ENCODE results near the gene EEPD1.
"Not testable (repeated sequence)": the region's sequence is repeated elsewhere in the genome, so short reads cannot be mapped to it uniquely, and the experiment has no call there.

EEPD1 gene

GRCh38 chr7:36152756-36153570 lies at the start of gene EEPD1:
EEPD1 (plus strand) TSS chr7:36153254; CDS start chr7:36154325, 1,071 bp downstream.
- DNase-seq (ENCODE audit: low read depth), result peak; percentile 98

DNA sequence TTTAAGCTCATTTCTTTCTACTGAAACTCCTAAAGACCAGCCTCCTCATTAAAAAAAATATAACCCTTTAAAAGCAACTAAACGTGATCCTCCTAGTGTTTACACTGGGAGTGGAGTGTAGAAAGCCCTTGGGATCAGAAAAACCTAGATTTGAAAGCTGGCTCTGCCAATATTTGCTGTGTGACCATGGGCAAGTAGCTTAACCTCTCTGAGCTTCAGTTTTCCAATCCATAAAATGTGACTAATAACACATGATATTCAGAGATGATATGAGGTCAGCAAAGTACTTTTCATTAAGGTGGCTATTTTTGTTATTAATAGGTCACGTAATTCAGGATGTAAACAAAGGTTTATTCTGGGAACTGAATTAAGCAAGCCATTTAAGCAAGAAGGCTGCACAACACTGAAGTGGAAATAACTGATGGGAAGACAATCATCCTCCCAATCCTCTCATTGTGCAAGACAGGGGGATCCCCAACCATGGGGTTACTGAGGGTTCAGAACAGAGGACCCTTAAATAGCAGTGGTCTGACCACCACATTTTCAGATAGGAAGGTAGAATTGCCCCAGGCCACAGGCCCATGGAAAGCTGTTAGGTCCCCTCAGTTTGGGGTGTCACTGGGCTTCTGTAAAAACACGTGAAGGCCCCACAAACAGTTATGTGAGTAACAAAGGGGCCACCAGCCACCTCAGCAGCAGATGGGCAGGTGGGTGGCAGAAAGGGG lies 49.1 kb upstream of the EEPD1 start:
- no peak for DNase-seq (ENCODE audit: low read depth)

DNA sequence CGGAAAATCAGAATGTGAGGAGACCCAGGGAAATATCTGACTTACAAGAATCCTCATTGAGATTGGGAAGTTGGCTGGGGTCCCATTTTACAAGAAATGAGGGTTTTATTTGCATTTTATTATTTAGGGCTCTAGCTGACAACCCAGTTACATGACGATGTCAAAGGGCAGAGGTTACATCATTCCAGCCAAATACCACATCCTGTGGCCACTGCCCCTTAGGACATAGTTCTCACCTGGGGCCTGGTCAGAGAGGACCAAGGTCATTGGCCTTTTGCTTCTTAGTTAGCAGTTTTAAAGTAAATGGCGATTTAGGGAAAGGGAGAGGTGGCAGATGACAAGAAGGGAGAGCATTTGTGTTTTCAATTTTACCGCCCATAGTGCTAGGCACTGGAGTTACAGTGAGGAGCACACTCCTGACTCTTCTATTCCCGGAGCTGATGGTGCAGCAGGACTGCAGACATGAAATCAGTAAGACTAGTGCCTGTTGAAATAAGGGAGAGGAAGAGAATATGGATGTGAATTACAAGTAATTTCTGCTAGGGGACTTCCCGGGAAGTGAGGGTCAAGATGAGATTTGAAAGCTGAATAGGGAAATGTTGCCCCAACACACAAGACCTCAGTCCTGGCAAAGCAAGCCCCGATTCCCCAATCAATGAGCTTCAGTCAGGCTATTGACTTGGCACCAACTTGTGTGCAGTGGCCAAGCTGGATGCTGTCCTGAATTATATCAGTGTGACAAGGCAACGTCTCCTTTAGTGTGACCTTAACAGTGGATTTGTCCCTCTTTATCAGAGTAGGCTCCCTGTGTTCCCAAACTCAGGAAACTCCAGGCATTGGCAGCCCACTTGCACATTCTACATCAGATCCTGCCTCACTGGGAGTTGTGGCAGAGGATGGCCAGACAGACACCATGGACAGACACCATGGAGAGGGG lies 45.8 kb upstream of the EEPD1 start:
- not testable (repeated sequence) for DNase-seq (ENCODE audit: low read depth)

DNA sequence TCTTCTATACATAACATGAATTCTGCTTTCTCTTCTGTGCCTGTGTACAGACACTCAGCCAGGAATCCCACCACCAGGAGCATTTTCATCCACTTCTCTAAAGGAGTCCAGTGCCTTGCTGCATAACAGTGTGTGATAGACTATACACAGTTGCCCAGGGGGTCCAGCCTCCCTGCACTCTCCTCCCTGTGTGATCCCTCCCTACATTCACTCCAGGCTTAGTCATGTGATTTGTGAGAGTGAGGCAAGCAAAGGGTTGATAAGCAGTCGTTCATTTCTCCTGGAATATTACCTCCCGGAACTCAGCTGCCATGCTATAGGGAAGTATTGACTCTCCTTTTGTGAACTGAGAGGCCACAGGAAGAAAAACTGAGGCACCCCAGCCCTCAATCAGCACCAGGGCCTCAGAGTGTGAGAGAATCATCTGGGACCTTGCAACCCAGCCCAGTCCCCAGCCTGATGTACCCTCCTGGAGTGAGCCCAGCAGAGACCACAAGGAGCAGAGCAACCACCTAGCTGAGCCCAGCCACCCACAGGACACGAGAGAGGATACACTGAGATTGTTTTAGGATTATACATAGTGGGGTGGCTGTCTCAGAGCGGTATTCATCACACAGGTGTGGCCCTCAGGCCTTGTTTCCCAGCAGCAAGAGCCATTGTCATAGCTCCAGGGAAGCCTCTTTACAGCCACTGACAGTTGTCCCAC lies 45.0 kb upstream of the EEPD1 start:
- DNase-seq (ENCODE audit: low read depth), result no peak

DNA sequence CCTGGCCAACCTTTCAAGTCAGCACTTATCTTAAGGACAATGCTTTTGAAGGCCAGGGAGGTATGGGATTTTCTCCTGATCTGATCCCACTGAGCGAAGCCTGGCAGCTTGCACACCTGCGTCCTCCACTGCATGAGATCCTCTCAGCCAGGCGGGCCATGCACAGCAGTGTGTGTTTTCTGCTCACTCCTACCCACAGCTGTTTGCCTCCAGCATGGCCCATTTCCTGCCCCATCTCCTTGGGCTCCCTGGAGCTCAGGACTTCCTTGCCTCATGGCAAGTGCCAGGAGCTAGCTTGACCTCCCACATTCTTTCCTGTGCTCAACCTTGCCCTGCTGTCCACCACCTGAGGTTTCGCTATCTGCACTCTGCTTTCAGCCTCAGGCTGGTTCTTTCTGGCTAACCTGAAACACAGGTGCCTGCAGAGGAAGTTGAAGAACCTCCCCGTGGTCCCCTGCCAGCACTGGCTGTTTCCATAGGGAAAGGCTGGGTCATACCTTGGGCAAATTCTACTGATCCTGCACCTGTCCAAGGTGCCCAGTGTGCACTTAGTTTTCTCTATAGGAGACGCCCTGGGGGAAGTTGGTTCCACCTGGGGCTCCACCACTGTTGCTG lies 43.9 kb upstream of the EEPD1 start:
- no peak for DNase-seq (ENCODE audit: low read depth)

- DNase-seq (ENCODE audit: low read depth), result no peak
Observed at GRCh38 chr7:36110584-36110983, 42.5 kb upstream of the EEPD1 start.

- no peak for DNase-seq (ENCODE audit: low read depth)
Observed at GRCh38 chr7:36112969-36113368, 40.1 kb upstream of the EEPD1 start.

DNA sequence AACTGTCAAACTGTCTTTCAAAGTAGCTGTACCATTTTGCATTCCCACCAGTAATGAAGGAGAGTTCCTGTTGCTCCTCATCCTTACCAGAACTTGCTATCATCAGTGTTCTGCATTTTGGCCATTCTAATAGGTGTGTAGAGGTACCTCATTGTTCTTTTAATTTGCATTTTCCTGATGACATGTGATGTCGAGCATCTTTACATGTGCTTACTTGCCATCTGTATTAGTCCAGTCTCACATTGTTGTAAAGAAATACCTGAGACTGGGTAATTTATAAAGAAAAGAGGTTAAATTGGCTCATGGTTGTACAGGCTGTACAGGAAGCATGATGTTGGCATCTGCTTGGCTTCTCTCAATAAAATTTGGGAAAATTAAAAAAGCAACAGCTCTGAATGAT lies 38.7 kb upstream of the EEPD1 start:
- no peak for DNase-seq (ENCODE audit: low read depth)

GRCh38 chr7:36115448-36116321 lies 37.4 kb upstream of the EEPD1 start:
- peak; percentile 99 for DNase-seq (ENCODE audit: low read depth)

GRCh38 chr7:36116347-36117202 lies 36.5 kb upstream of the EEPD1 start:
- DNase-seq (ENCODE audit: low read depth), result peak; percentile 18

- no peak for DNase-seq (ENCODE audit: low read depth)
Observed at GRCh38 chr7:36117203-36117840, 35.7 kb upstream of the EEPD1 start.

GRCh38 chr7:36118344-36118743 lies 34.7 kb upstream of the EEPD1 start:
- DNase-seq (ENCODE audit: low read depth), result no peak

- peak; percentile 98 for DNase-seq (ENCODE audit: low read depth)
Observed at GRCh38 chr7:36119005-36119706, 33.9 kb upstream of the EEPD1 start.

- DNase-seq (ENCODE audit: low read depth), result not testable (repeated sequence)
Observed at GRCh38 chr7:36119983-36120646, 32.9 kb upstream of the EEPD1 start.

DNA sequence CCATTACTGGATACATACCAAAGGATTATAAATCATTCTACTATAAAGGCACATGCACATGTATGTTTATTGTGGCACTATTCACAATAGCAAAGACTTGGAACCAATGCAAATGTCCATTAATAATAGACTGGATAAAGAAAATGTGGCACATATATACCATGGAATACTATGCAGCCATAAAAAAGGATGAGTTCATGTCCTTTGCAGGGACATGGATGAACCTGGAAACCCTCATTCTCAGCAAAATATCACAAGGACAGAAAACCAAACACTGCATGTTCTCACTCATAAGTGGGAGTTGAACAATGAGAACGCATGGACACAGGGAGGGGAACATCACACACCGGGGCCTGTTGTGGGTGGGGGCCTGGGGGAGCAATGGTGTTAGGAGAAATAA lies 27.4 kb upstream of the EEPD1 start:
- DNase-seq (ENCODE audit: low read depth), result not testable (repeated sequence)

- DNase-seq (ENCODE audit: low read depth), result no peak
Observed at GRCh38 chr7:36127075-36127740, 25.8 kb upstream of the EEPD1 start.

Data from HS-5 (cell line).